SHP77 treated with DMSO at 0.1 percent for 48 hours (cell line): Measurements from ENCODE around the gene GRIK4.

Source experiments
- DNase-seq: peaks from one replicate; lab custom pipeline; 2025; lab: John Stamatoyannopoulos, UW

GRIK4 gene

GRCh38 chr11:120814531-120815318 lies 303.2 kb downstream of the GRIK4 start:
- no peak for DNase-seq

- DNase-seq: no peak
Observed at GRCh38 chr11:120815319-120816100, 304.0 kb downstream of the GRIK4 start.

GRCh38 chr11:120816176-120816575 lies 304.6 kb downstream of the GRIK4 start:
- DNase-seq: no peak

- no peak for DNase-seq
Observed at GRCh38 chr11:120816711-120817110, 305.2 kb downstream of the GRIK4 start.

GRCh38 chr11:120817158-120817557 lies 305.6 kb downstream of the GRIK4 start:
- DNase-seq: no peak

- DNase-seq: no peak
Observed at GRCh38 chr11:120818097-120818496, 306.5 kb downstream of the GRIK4 start.

GRCh38 chr11:120819003-120819402 lies 307.5 kb downstream of the GRIK4 start:
- DNase-seq: no peak

GRCh38 chr11:120819437-120820365 lies 308.2 kb downstream of the GRIK4 start:
- no peak for DNase-seq

- DNase-seq: no peak
Observed at GRCh38 chr11:120823159-120823558, 311.6 kb downstream of the GRIK4 start.

- no peak for DNase-seq
Observed at GRCh38 chr11:120824242-120824641, 312.7 kb downstream of the GRIK4 start.

- no peak for DNase-seq
Observed at GRCh38 chr11:120827198-120827597, 315.6 kb downstream of the GRIK4 start.

- no peak for DNase-seq
Observed at GRCh38 chr11:120827820-120828219, 316.3 kb downstream of the GRIK4 start.

GRCh38 chr11:120828847-120829246 lies 317.3 kb downstream of the GRIK4 start:
- no peak for DNase-seq

GRCh38 chr11:120830085-120830620 lies 318.6 kb downstream of the GRIK4 start:
- DNase-seq: no peak

- DNase-seq: no peak
Observed at GRCh38 chr11:120832481-120833238, 321.1 kb downstream of the GRIK4 start.

- DNase-seq: no peak
Observed at GRCh38 chr11:120834686-120835210, 323.2 kb downstream of the GRIK4 start.

- no peak for DNase-seq
Observed at GRCh38 chr11:120835601-120836228, 324.2 kb downstream of the GRIK4 start.

- DNase-seq: no peak
Observed at GRCh38 chr11:120837696-120838095, 326.1 kb downstream of the GRIK4 start.

GRCh38 chr11:120839201-120839600 lies 327.7 kb downstream of the GRIK4 start:
- no peak for DNase-seq

- DNase-seq: no peak
Observed at GRCh38 chr11:120839846-120840402, 328.4 kb downstream of the GRIK4 start.
